Measurements from ENCODE around the gene CAMK1D. TPM values are rescaled to one million over a fixed set of nuclear protein-coding genes. Genes with fewer than 3 reads are reported as not detected.

Gene CAMK1D
- total and polyA plus RNA-seq, 4 experiments from 2014 or later, result 5.2 to 22.2 (median 19.4) TPM

DNA sequence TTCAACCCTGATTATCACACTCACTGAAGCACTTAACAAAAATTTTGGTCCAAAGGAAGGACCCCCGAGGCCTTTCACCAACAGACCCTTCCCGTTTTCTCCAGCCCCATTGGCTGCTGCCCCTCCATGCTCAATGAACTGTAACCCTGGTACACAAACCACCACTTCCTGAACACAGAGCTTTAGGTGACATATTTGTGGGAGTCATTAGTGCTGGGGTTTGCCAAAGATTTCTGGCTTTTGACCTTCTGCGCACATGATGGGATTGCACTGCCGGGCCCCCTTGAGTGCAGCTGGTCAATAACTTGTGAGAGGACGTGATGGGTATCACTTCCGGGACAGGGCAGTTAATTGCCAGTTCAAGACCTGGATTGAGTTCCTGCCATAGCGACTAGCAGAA, 9.0 kb upstream of the CAMK1D start:
- H3K27me3 ChIP-seq (ENCODE audit: insufficient read depth, low read length), result no peaks in the 10 kb centered on the region
- H3K4me1 ChIP-seq (ENCODE audit: insufficient read depth, low read length), result no peaks in the 10 kb centered on the region
- Mint-ChIP-seq H3K9me3 (peaks cover 0 to 6% (median 3%) of the 10 kb centered on the region in 8 donors), H3K27ac (no peak overlapping the region), H3K36me3 (no peaks in the 10 kb centered on the region), H3K27me3 (no peaks in the 10 kb centered on the region), H3K4me3 (no peak overlapping the region), H3K4me1 (peaks cover 0 to 6% (median 0%) of the 10 kb centered on the region in 4 donors)
- no peak overlapping the region for H3K27ac ChIP-seq (ENCODE audit: low read depth, low read length)
- DNase-seq, result no peak
- CTCF ChIA-PET (ENCODE audit: partially characterized antibody), result no interaction called here
- no peaks in the 10 kb centered on the region for H3K36me3 ChIP-seq (ENCODE audit: insufficient read depth, low read length)
- H3K4me3 ChIP-seq (ENCODE audit: low read length in 2 of 2), result no peak overlapping the region
- no peaks in the 10 kb centered on the region for H3K9me3 ChIP-seq (ENCODE audit: control insufficient read depth in 1 of 2, low read length in 2 of 2)
- intact Hi-C loops (cut with micrococcal nuclease), result loop anchor here (10.0 kb wide), 1 partner anchor 764 kb away; the partner anchor contains the start of gene OPTN
- POLR2A ChIA-PET (ENCODE audit: partially characterized antibody), result no interaction called here

GRCh38 chr10:12340937-12341336, 8.4 kb upstream of the CAMK1D start:
- H3K27me3 ChIP-seq (ENCODE audit: insufficient read depth, low read length), result no peaks in the 10 kb centered on the region
- intact Hi-C loops (cut with micrococcal nuclease), result loop anchor here (10.0 kb wide), 1 partner anchor 764 kb away; the partner anchor contains the start of gene OPTN
- no peaks in the 10 kb centered on the region for H3K4me1 ChIP-seq (ENCODE audit: insufficient read depth, low read length)
- no peaks in the 10 kb centered on the region for H3K27me3 Mint-ChIP-seq
- peaks cover 0 to 6% (median 0%) of the 10 kb centered on the region in 4 donors for H3K4me1 Mint-ChIP-seq
- no peaks in the 10 kb centered on the region for H3K36me3 ChIP-seq (ENCODE audit: insufficient read depth, low read length)
- no peak for DNase-seq
- peak overlapping the region in 1 of 7 donors; percentile 4 for H3K27ac Mint-ChIP-seq
- no peaks in the 10 kb centered on the region for H3K36me3 Mint-ChIP-seq
- H3K9me3 Mint-ChIP-seq, result peaks cover 0 to 6% (median 3%) of the 10 kb centered on the region in 8 donors
- H3K27ac ChIP-seq (ENCODE audit: low read depth, low read length), result no peak overlapping the region
- ChIA-PET POLR2A (ENCODE audit: partially characterized antibody) (no interaction called here), CTCF (ENCODE audit: partially characterized antibody) (no interaction called here)
- H3K9me3 ChIP-seq (ENCODE audit: control insufficient read depth in 1 of 2, low read length in 2 of 2), result no peaks in the 10 kb centered on the region
- no peak overlapping the region for H3K4me3 ChIP-seq (ENCODE audit: low read length in 2 of 2)
- no peak overlapping the region for H3K4me3 Mint-ChIP-seq

DNA sequence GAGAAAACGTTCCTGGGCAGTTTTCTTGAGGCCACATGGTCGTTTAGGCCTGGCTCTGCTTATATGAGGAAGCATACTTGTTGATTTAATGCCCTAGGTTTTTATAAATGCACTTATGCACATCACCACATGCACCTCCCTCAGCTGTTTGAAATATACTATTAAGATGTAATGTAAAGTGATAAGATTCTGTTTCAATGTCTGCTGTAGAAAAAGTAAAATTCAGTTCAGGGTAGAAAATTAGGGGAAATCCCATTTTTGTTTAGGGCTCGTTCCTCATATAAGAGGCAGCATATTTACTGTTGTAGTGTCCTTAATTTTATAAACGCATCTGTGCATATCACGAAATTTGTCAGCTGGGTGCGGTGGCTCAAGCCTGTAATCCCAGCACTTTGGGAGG, 7.8 kb upstream of the CAMK1D start:
- Histone ChIP-seq H3K4me1 (ENCODE audit: insufficient read depth, low read length) (no peaks in the 10 kb centered on the region), H3K4me3 (ENCODE audit: low read length in 2 of 2) (no peak overlapping the region), H3K9me3 (ENCODE audit: control insufficient read depth in 1 of 2, low read length in 2 of 2) (no peaks in the 10 kb centered on the region), H3K27me3 (ENCODE audit: insufficient read depth, low read length) (no peaks in the 10 kb centered on the region), H3K27ac (ENCODE audit: low read depth, low read length) (no peak overlapping the region), H3K36me3 (ENCODE audit: insufficient read depth, low read length) (no peaks in the 10 kb centered on the region)
- POLR2A ChIA-PET (ENCODE audit: partially characterized antibody), result no interaction called here
- Mint-ChIP-seq H3K4me1 (peaks cover 0 to 6% (median 0%) of the 10 kb centered on the region in 4 donors), H3K36me3 (no peaks in the 10 kb centered on the region), H3K4me3 (no peak overlapping the region), H3K27me3 (no peaks in the 10 kb centered on the region), H3K27ac (no peak overlapping the region), H3K9me3 (peaks cover 0 to 6% (median 3%) of the 10 kb centered on the region in 8 donors)
- no peak for DNase-seq
- CTCF ChIA-PET (ENCODE audit: partially characterized antibody), result no interaction called here
- intact Hi-C loops (cut with micrococcal nuclease), result loop anchor here (10.0 kb wide), 1 partner anchor 763 kb away; the partner anchor contains the start of gene OPTN

GRCh38 chr10:12344375-12345110, 4.8 kb upstream of the CAMK1D start:
- H3K27me3 Mint-ChIP-seq, result peaks cover 0 to 1% of the 10 kb centered on the region in 2 donors
- no peak overlapping the region for H3K4me3 ChIP-seq (ENCODE audit: low read length in 2 of 2)
- no peaks in the 10 kb centered on the region for H3K36me3 ChIP-seq (ENCODE audit: insufficient read depth, low read length)
- peaks cover 0 to 6% (median 3%) of the 10 kb centered on the region in 8 donors for H3K9me3 Mint-ChIP-seq
- peaks cover 0 to 10% of the 10 kb centered on the region in 2 donors for H3K36me3 Mint-ChIP-seq
- no peak overlapping the region for H3K4me3 Mint-ChIP-seq
- DNase-seq, result no peak
- ChIA-PET CTCF (ENCODE audit: partially characterized antibody) (interaction anchor here (1.4 to 2.4 kb wide), 3 partner anchors 80 to 312 kb away, joined by 3 to 9 read pairs (median 4); no protein-coding TSS in a partner anchor), POLR2A (ENCODE audit: partially characterized antibody) (no interaction called here)
- no peaks in the 10 kb centered on the region for H3K27me3 ChIP-seq (ENCODE audit: insufficient read depth, low read length)
- intact Hi-C loops (cut with micrococcal nuclease), result loop anchor here (5.0 to 10.0 kb wide), 3 partner anchors 217 to 760 kb away; partner anchors contain the start of genes DHTKD1, OPTN and SEC61A2
- no peaks in the 10 kb centered on the region for H3K9me3 ChIP-seq (ENCODE audit: control insufficient read depth in 1 of 2, low read length in 2 of 2)
- H3K27ac Mint-ChIP-seq, result peak overlapping the region in 2 of 7 donors; percentile 42 to 72
- no peak overlapping the region for H3K27ac ChIP-seq (ENCODE audit: low read depth, low read length)
- H3K4me1 Mint-ChIP-seq, result peaks cover 10 to 18% (median 14%) of the 10 kb centered on the region in 4 donors
- H3K4me1 ChIP-seq (ENCODE audit: insufficient read depth, low read length), result peaks cover 9% of the 10 kb centered on the region

- intact Hi-C loops (cut with micrococcal nuclease), result loop anchor here (5.0 to 10.0 kb wide), 3 partner anchors 219 to 758 kb away; partner anchors contain the start of genes DHTKD1, OPTN and SEC61A2
- H3K4me1 ChIP-seq (ENCODE audit: insufficient read depth, low read length), result peaks cover 21% of the 10 kb centered on the region
These were observed 2.6 kb upstream of the CAMK1D start for GRCh38 chr10:12346707-12347106.

DNA sequence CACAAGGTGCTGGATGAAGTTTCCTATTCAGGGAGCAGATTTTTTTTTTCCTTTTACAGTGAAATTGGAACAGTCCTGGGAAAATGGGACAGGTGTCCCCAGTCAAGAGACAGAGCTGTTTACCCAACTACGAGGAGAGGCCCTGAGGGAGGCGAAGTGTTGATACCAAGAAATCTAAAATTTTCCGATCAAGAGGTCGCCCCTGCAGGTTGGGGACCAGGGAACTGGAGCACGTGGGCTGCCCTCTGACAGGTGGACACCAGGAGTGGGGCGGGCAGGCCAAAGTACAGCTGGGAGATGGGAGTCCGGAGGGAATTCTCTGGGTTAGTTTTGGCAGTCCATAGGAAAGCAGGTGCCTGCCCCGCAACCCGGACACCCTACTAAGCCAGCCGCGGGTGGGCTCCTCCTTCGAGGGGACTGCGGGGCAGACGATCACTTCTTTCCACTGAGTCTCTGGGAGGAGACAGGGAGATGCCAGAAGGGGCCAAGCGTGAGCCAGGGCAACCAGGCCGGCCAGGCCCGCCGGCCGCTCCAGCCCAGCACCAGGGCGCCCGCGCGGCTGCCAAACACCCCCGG, 965 bp upstream of the CAMK1D start:
- CTCF ChIA-PET (ENCODE audit: partially characterized antibody), result interaction anchor here (1.1 to 6.2 kb wide), 7 partner anchors 10 to 308 kb away, joined by 3 to 36 read pairs (median 4); no protein-coding TSS in a partner anchor
- Mint-ChIP-seq H3K36me3 (peaks cover 0 to 19% of the 10 kb centered on the region in 2 donors), H3K4me3 (peak overlapping the region; percentile 81 to 90 (median 84)), H3K27ac (peak overlapping the region; percentile 72 to 99 (median 95)), H3K9me3 (peaks cover 0 to 3% (median 2%) of the 10 kb centered on the region in 8 donors), H3K4me1 (peaks cover 26 to 47% (median 35%) of the 10 kb centered on the region in 4 donors), H3K27me3 (peaks cover 0 to 6% of the 10 kb centered on the region in 2 donors)
- Histone ChIP-seq H3K36me3 (ENCODE audit: insufficient read depth, low read length) (no peaks in the 10 kb centered on the region), H3K27ac (ENCODE audit: low read depth, low read length) (peak overlapping the region; percentile 71), H3K27me3 (ENCODE audit: insufficient read depth, low read length) (no peaks in the 10 kb centered on the region), H3K4me1 (ENCODE audit: insufficient read depth, low read length) (peaks cover 25% of the 10 kb centered on the region), H3K4me3 (ENCODE audit: low read length in 2 of 2) (peak overlapping the region in 1 of 2 donors; percentile 35), H3K9me3 (ENCODE audit: control insufficient read depth in 1 of 2, low read length in 2 of 2) (no peaks in the 10 kb centered on the region)
- intact Hi-C loops (cut with micrococcal nuclease), result loop anchor here (2.0 to 10.0 kb wide), 4 partner anchors 84 to 756 kb away; partner anchors contain the start of genes DHTKD1, OPTN and SEC61A2
- POLR2A ChIA-PET (ENCODE audit: partially characterized antibody), result interaction anchor here (0.6 to 3.9 kb wide), 9 partner anchors 11 to 308 kb away, joined by 3 to 19 read pairs (median 8); partner anchors contain the start of genes CDC123 and NUDT5
- no peak for DNase-seq

More at GRCh38 chr10:12346707-12347106, 2.6 kb upstream of the CAMK1D start:
- H3K27ac ChIP-seq (ENCODE audit: low read depth, low read length), result no peak overlapping the region
- Mint-ChIP-seq H3K27me3 (peaks cover 0 to 6% of the 10 kb centered on the region in 2 donors), H3K9me3 (peaks cover 0 to 6% (median 3%) of the 10 kb centered on the region in 8 donors), H3K27ac (peak overlapping the region in 4 of 7 donors; percentile 37 to 70 (median 46)), H3K4me3 (peak overlapping the region in 1 of 8 donors; percentile 45), H3K36me3 (peaks cover 0 to 18% of the 10 kb centered on the region in 2 donors), H3K4me1 (peaks cover 21 to 36% (median 28%) of the 10 kb centered on the region in 4 donors)
- no peaks in the 10 kb centered on the region for H3K36me3 ChIP-seq (ENCODE audit: insufficient read depth, low read length)
- no peak for DNase-seq
- no peaks in the 10 kb centered on the region for H3K9me3 ChIP-seq (ENCODE audit: control insufficient read depth in 1 of 2, low read length in 2 of 2)
- H3K4me3 ChIP-seq (ENCODE audit: low read length in 2 of 2), result no peak overlapping the region
- CTCF ChIA-PET (ENCODE audit: partially characterized antibody), result interaction anchor here (0.7 to 6.2 kb wide), 5 partner anchors 22 to 956 kb away, joined by 3 to 36 read pairs (median 4); no protein-coding TSS in a partner anchor
- POLR2A ChIA-PET (ENCODE audit: partially characterized antibody), result interaction anchor here (0.6 kb wide), 1 partner anchor 8 kb away, joined by 4 read pairs; no protein-coding TSS in a partner anchor
- H3K27me3 ChIP-seq (ENCODE audit: insufficient read depth, low read length), result no peaks in the 10 kb centered on the region
